WTC11 (cell line): ENCODE results near the gene FSD1. TPM values are rescaled to one million over a fixed set of nuclear protein-coding genes. Genes with fewer than 3 reads are reported as not detected.

Experiments used
- ATAC-seq: fragments of 200-7000 bp; cut with Tn5 transposase; 2 replicates; pipeline ENCODE4 v1.10.0; 2021; ENCODE audit warnings: mild to moderate bottlenecking, moderate library complexity
- CTCF ChIA-PET: fragments of 300-600 bp; sonication (Branson Sonifier 250); formaldehyde crosslinking; loops from one replicate; lab custom pipeline; 2021; ENCODE audit warnings: antibody characterized with exemption; lab: Charles Lee
- POLR2A ChIA-PET: fragments of 350-600 bp; sonication (Branson Sonifier 250); formaldehyde crosslinking; loops from one replicate; lab custom pipeline; 2021; ENCODE audit warnings: antibody characterized with exemption; lab: Charles Lee
- DNase-seq: peaks from one replicate; pipeline ENCODE4 v3.0.0; 2021; ENCODE audit warnings: low spot score
- H3K27ac Mint-ChIP-seq: 2 replicates; pipeline ENCODE4 v1.8.0; 2021; ENCODE audit warnings: mixed read lengths
- H3K27me3 Mint-ChIP-seq: 2 replicates; pipeline ENCODE4 v1.8.0; 2021; ENCODE audit warnings: low read depth, mild to moderate bottlenecking, moderate library complexity, mixed read lengths
- H3K36me3 Mint-ChIP-seq: 2 replicates; pipeline ENCODE4 v1.8.0; 2021; ENCODE audit warnings: mixed read lengths
- H3K4me1 Mint-ChIP-seq: 2 replicates; pipeline ENCODE4 v1.8.0; 2022; ENCODE audit warnings: mixed read lengths
- H3K4me3 Mint-ChIP-seq: 2 replicates; pipeline ENCODE4 v1.8.0; 2021; ENCODE audit warnings: mild to moderate bottlenecking, moderate library complexity, mixed read lengths
- H3K9me3 Mint-ChIP-seq: 2 replicates; pipeline ENCODE4 v1.8.0; 2021; ENCODE audit warnings: mixed read lengths
- CREB1 ChIP-seq: sonication (generic); formaldehyde crosslinking; IDR thresholded peaks from 2 replicates; pipeline ENCODE4 v1.8.0; 2023; ENCODE audit warnings: mild to moderate bottlenecking, missing genetic modification reagents
- CREM ChIP-seq: sonication (generic); formaldehyde crosslinking; IDR thresholded peaks from 2 replicates; pipeline ENCODE4 v1.8.1; 2022; ENCODE audit warnings: mild to moderate bottlenecking, missing genetic modification reagents, moderate library complexity
- ELF4 ChIP-seq: sonication (generic); formaldehyde crosslinking; IDR thresholded peaks from 2 replicates; pipeline ENCODE4 v1.8.1; 2022; ENCODE audit warnings: low read depth, mild to moderate bottlenecking, moderate library complexity, missing genetic modification reagents
- EMX1 ChIP-seq: fragments of 250-450 bp; sonication (Bioruptor Pico); IDR thresholded peaks from 2 replicates; pipeline ENCODE4 v1.8.0; 2021; ENCODE audit warnings: mild to moderate bottlenecking
- ESRRA ChIP-seq: sonication (generic); formaldehyde crosslinking; IDR thresholded peaks from 2 replicates; pipeline ENCODE4 v1.8.1; 2022; ENCODE audit warnings: mild to moderate bottlenecking, missing genetic modification reagents, borderline replicate concordance
- ETV6 ChIP-seq: sonication (generic); formaldehyde crosslinking; IDR thresholded peaks from 2 replicates; pipeline ENCODE4 v1.8.1; 2022; ENCODE audit warnings: mild to moderate bottlenecking, missing genetic modification reagents
- FOXJ3 ChIP-seq: sonication (generic); formaldehyde crosslinking; IDR thresholded peaks from 2 replicates; pipeline ENCODE4 v1.9.0; 2021; ENCODE audit warnings: missing genetic modification reagents, mild to moderate bottlenecking, borderline replicate concordance
- FOXP1 ChIP-seq: sonication (generic); formaldehyde crosslinking; IDR thresholded peaks from 2 replicates; pipeline ENCODE4 v1.8.0; 2022; ENCODE audit warnings: missing genetic modification reagents, mild to moderate bottlenecking, moderate library complexity, borderline replicate concordance
- GTF2I ChIP-seq: fragments of 250-450 bp; sonication (Bioruptor Pico); conservative IDR thresholded peaks from 2 replicates; pipeline ENCODE4 v1.4.0; 2021; ENCODE audit warnings: mild to moderate bottlenecking
- HMGA2 ChIP-seq: fragments of 250-450 bp; sonication (Bioruptor Pico); IDR thresholded peaks from 2 replicates; pipeline ENCODE4 v1.4.0; 2021; ENCODE audit warnings: mild to moderate bottlenecking, moderate library complexity
- NFYB ChIP-seq: sonication (generic); formaldehyde crosslinking; conservative IDR thresholded peaks from 2 replicates; pipeline ENCODE4 v1.8.0; 2022; ENCODE audit warnings: low read depth, missing genetic modification reagents
- NR2C2 ChIP-seq: sonication (generic); formaldehyde crosslinking; IDR thresholded peaks from 2 replicates; pipeline ENCODE4 v1.8.0; 2022; ENCODE audit warnings: mild to moderate bottlenecking, missing genetic modification reagents
- SP1 ChIP-seq: sonication (generic); formaldehyde crosslinking; conservative IDR thresholded peaks from 2 replicates; pipeline ENCODE4 v1.8.1; 2022; ENCODE audit warnings: missing genetic modification reagents
- ZBTB21 ChIP-seq: sonication (generic); formaldehyde crosslinking; IDR thresholded peaks from 2 replicates; pipeline ENCODE4 v1.8.1; 2023; ENCODE audit warnings: mild to moderate bottlenecking, missing genetic modification reagents, borderline replicate concordance
- ZNF219 ChIP-seq: sonication (generic); formaldehyde crosslinking; IDR thresholded peaks from 2 replicates; pipeline ENCODE4 v1.8.0; 2023; ENCODE audit warnings: missing genetic modification reagents, mild to moderate bottlenecking, borderline replicate concordance
- ZNF263 ChIP-seq: sonication (generic); formaldehyde crosslinking; IDR thresholded peaks from 2 replicates; pipeline ENCODE4 v1.8.1; 2022; ENCODE audit warnings: low read depth, mild to moderate bottlenecking, moderate library complexity, missing genetic modification reagents
- ZNF396 ChIP-seq: fragments of 250-450 bp; sonication (Bioruptor Pico); IDR thresholded peaks from 2 replicates; pipeline ENCODE4 v1.8.0; 2021; ENCODE audit warnings: mild to moderate bottlenecking, moderate library complexity, borderline replicate concordance
- total RNA-seq: library from RNA; stranded (reverse); gene quantifications from 3 replicates; pipeline ENCODE4 v1.2.3, GENCODE V29; 2021
- TF ChIP-seq, protein P1 (sequence below): fragments of 250-450 bp; sonication (Bioruptor Pico); IDR thresholded peaks from 2 replicates; pipeline ENCODE4 v1.9.0; 2021; ENCODE audit warnings: mild to moderate bottlenecking
- TF ChIP-seq, protein P2 (sequence below): sonication (generic); formaldehyde crosslinking; IDR thresholded peaks from 2 replicates; pipeline ENCODE4 v1.8.0; 2022; ENCODE audit warnings: missing genetic modification reagents
- TF ChIP-seq, protein P3 (sequence below): fragments of 250-450 bp; sonication (Bioruptor Pico); conservative IDR thresholded peaks from 2 replicates; pipeline ENCODE4 v1.9.0; 2021; ENCODE audit warnings: mild to moderate bottlenecking

FSD1 gene
- total RNA-seq, 1 experiment from 2014 or later: 61.3 TPM

DNA sequence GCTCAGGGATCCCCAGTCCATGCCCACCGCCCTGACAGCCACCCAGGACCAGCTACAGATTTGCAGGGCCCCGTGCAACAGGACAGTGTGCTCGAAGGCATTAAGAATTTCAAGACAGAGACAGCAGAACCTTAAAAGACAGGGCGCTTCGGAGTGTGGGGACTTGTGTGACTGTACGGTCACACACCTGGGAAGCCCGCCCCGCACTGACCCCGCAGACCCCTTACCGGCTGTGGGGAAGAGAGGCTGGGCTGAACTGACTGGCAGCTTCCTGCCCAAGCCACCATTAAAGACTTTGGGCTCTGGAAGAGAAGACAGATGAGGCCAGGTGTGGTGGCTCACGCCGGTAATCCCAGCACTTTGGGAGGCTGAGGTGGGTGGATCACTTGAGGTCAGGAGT, 19.8 kb downstream of the FSD1 start (continued):
- no peak for TF ChIP-seq HMGA2 (CRISPR knock-in tag)
- TF ChIP-seq, protein P1, sequence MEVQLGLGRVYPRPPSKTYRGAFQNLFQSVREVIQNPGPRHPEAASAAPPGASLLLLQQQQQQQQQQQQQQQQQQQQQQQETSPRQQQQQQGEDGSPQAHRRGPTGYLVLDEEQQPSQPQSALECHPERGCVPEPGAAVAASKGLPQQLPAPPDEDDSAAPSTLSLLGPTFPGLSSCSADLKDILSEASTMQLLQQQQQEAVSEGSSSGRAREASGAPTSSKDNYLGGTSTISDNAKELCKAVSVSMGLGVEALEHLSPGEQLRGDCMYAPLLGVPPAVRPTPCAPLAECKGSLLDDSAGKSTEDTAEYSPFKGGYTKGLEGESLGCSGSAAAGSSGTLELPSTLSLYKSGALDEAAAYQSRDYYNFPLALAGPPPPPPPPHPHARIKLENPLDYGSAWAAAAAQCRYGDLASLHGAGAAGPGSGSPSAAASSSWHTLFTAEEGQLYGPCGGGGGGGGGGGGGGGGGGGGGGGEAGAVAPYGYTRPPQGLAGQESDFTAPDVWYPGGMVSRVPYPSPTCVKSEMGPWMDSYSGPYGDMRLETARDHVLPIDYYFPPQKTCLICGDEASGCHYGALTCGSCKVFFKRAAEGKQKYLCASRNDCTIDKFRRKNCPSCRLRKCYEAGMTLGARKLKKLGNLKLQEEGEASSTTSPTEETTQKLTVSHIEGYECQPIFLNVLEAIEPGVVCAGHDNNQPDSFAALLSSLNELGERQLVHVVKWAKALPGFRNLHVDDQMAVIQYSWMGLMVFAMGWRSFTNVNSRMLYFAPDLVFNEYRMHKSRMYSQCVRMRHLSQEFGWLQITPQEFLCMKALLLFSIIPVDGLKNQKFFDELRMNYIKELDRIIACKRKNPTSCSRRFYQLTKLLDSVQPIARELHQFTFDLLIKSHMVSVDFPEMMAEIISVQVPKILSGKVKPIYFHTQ (CRISPR knock-in tag): no peak
- no peak for TF ChIP-seq FOXP1 (CRISPR knock-in tag)

DNA sequence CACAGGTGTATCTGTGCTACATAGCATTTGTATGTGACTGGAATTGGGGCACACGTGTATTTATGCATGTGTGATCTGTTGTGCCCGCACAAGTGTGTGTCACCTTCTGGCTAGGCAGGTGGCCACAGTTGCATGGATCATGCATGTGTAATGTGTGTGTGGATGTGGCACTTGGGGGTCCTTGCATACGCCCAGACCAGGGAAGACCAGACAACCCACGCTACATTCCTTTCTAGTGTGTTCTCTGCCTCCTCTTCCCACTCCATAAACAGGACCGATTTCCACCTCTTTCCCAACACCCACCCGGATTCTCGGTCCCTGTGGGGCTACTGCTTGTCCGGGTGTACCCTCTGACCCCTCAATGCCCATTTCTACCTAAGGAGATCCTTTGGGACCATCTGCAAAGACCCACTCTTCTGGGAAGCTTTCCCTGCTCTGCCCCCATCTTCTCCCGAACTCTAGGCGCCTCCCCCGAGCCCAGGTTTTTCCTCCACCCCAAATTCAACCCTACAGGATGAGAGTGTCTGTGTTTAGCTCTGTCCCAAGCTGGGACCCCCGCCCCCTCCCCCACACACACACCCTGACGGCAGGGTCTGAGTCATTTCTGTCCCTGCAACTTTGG, 21.9 kb downstream of the FSD1 start:
- ATAC-seq (no peak), DNase-seq (no peak)
- Mint-ChIP-seq H3K9me3 (no peaks in the 10 kb centered on the region; the same call in 1 of the 2 replicates), H3K27me3 (peaks cover 3% of the 10 kb centered on the region), H3K27ac (peak overlapping the region; percentile 74), H3K4me1 (peaks cover 12% of the 10 kb centered on the region), H3K36me3 (0 out of 2 replicates have a peak, but pooled peaks cover 7% of the 10 kb centered on the region), H3K4me3 (peak overlapping the region; percentile 76)
- ChIA-PET CTCF (interaction anchor here (1.4 kb wide), 1 partner anchor 60 kb away, joined by 8 read pairs; no protein-coding TSS in a partner anchor), POLR2A (no interaction called here)
- TF ChIP-seq, protein P2, sequence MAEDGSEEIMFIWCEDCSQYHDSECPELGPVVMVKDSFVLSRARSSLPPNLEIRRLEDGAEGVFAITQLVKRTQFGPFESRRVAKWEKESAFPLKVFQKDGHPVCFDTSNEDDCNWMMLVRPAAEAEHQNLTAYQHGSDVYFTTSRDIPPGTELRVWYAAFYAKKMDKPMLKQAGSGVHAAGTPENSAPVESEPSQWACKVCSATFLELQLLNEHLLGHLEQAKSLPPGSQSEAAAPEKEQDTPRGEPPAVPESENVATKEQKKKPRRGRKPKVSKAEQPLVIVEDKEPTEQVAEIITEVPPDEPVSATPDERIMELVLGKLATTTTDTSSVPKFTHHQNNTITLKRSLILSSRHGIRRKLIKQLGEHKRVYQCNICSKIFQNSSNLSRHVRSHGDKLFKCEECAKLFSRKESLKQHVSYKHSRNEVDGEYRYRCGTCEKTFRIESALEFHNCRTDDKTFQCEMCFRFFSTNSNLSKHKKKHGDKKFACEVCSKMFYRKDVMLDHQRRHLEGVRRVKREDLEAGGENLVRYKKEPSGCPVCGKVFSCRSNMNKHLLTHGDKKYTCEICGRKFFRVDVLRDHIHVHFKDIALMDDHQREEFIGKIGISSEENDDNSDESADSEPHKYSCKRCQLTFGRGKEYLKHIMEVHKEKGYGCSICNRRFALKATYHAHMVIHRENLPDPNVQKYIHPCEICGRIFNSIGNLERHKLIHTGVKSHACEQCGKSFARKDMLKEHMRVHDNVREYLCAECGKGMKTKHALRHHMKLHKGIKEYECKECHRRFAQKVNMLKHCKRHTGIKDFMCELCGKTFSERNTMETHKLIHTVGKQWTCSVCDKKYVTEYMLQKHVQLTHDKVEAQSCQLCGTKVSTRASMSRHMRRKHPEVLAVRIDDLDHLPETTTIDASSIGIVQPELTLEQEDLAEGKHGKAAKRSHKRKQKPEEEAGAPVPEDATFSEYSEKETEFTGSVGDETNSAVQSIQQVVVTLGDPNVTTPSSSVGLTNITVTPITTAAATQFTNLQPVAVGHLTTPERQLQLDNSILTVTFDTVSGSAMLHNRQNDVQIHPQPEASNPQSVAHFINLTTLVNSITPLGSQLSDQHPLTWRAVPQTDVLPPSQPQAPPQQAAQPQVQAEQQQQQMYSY (CRISPR knock-in tag): peak; percentile 36; the same call in 1 of the 2 replicates
- no peak for TF ChIP-seq ZNF219 (CRISPR knock-in tag)

DNA sequence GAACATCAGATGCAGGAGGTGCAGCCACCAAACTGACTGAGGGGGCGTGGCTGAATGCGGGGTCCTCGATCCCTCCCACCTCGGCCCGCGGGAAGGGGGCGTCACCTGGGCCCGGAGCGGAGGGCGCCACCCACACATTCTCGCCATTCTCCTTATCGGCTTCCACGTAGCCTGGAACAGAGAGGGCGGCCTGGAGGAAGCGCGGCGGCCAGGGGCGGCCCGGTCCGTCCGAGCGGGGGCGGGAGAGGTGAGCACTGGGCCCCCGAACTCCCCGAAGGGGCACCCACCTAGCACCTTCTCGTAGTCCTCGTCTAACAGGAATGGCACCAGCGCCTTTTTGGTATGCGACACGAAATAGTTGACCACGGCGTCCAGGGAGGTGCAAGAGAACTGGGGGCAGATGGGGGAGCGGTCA, 22.4 kb downstream of the FSD1 start:
- peaks cover 3% of the 10 kb centered on the region for H3K27me3 Mint-ChIP-seq

More for the DNA sequence above, 22.4 kb downstream of the FSD1 start:
- ATAC-seq (peak; percentile 1; the same call in 1 of the 2 replicates), DNase-seq (peak; percentile 85)
- ChIA-PET POLR2A (no interaction called here), CTCF (interaction anchor here (1.4 kb wide), 1 partner anchor 60 kb away, joined by 8 read pairs; no protein-coding TSS in a partner anchor)
- Mint-ChIP-seq H3K27ac (peak overlapping the region; percentile 94), H3K4me3 (peak overlapping the region; percentile 76), H3K4me1 (peaks cover 12% of the 10 kb centered on the region), H3K36me3 (0 out of 2 replicates have a peak, but pooled peaks cover 3% of the 10 kb centered on the region), H3K9me3 (no peaks in the 10 kb centered on the region)
- TF ChIP-seq ETV6 (CRISPR knock-in tag): peak; percentile 59; the same call in 1 of the 2 replicates
- no peak for TF ChIP-seq ZNF396 (CRISPR knock-in tag)
- no peak for TF ChIP-seq ESRRA (CRISPR knock-in tag)
- no peak for TF ChIP-seq ELF4 (CRISPR knock-in tag)
- TF ChIP-seq ZBTB21 (CRISPR knock-in tag): no peak
- TF ChIP-seq EMX1: peak; percentile 22; the same call in 1 of the 2 replicates
- no peak for TF ChIP-seq ZNF263
- no peak for TF ChIP-seq SP1 (CRISPR knock-in tag)
- TF ChIP-seq, protein P3, sequence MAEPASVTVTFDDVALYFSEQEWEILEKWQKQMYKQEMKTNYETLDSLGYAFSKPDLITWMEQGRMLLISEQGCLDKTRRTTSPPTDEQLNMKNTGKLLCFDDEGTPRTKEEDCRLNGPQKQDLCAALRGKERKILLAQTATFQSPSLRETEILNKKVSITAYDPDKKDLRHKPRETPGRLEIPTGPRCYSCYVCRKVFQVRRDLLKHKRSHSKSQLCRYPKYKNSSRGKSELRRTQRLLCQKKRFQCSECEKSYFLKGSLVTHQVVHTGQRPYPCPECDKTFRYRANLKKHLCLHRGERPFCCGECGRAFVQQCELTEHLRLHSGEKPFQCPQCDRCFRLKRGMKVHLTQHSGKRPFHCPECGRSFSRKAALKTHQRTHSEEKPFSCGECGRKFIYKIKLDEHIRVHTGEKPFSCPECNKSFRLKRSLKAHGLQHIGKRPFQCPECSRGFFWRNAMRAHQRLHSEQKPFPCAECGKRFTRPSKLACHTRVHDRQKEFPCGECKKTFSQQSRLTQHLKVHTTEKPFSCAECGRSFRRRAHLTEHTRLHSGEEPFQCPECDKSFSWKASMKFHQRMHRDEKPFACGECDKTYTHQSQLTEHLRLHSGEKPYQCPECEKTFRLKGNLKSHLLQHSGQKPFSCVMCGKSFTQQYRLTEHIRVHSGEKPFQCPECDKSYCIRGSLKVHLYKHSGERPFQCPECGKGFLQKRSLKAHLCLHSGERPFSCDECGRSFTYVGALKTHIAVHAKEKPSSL (CRISPR knock-in tag): no peak
- no peak for TF ChIP-seq CREB1 (CRISPR knock-in tag)
- no peak for TF ChIP-seq FOXJ3 (CRISPR knock-in tag)
- 0 out of 2 replicates have a peak, but pooled peaks have one; percentile 20 for TF ChIP-seq GTF2I (CRISPR knock-in tag)
- no peak for TF ChIP-seq NFYB
- no peak for TF ChIP-seq CREM (CRISPR knock-in tag)
- TF ChIP-seq NR2C2 (CRISPR knock-in tag): no peak
